GM18858 (cell line): ENCODE results near the gene RBBP5.

Experiments
- ATAC-seq: cut with Tn5 transposase; IDR thresholded peaks from one replicate; pipeline ENCODE4 v1.9.1; 2021; ENCODE audit not compliant: unreplicated experiment

Gene RBBP5

GRCh38 chr1:205075642-205076155, 46.1 kb downstream of the RBBP5 start:
- no peak for ATAC-seq

- ATAC-seq, result no peak
Measured at GRCh38 chr1:205074513-205074912, 47.3 kb downstream of the RBBP5 start.

GRCh38 chr1:205074084-205074483, 47.7 kb downstream of the RBBP5 start:
- ATAC-seq, result no peak

- ATAC-seq, result no peak
Measured at GRCh38 chr1:205073511-205073910, 48.3 kb downstream of the RBBP5 start.

GRCh38 chr1:205072881-205073280, 48.9 kb downstream of the RBBP5 start:
- ATAC-seq, result no peak

- ATAC-seq, result no peak
Measured at GRCh38 chr1:205072286-205072685, 49.5 kb downstream of the RBBP5 start.

- ATAC-seq, result no peak
Measured at GRCh38 chr1:205071801-205072200, 50.0 kb downstream of the RBBP5 start.

- no peak for ATAC-seq
Measured at GRCh38 chr1:205071028-205071409, 50.8 kb downstream of the RBBP5 start.

- no peak for ATAC-seq
Measured at GRCh38 chr1:205069371-205070125, 52.2 kb downstream of the RBBP5 start.

- no peak for ATAC-seq
Measured at GRCh38 chr1:205068457-205069040, 53.2 kb downstream of the RBBP5 start.

GRCh38 chr1:205068001-205068400, 53.8 kb downstream of the RBBP5 start:
- ATAC-seq, result no peak

GRCh38 chr1:205067031-205067430, 54.7 kb downstream of the RBBP5 start:
- no peak for ATAC-seq

- ATAC-seq, result no peak
Measured at GRCh38 chr1:205066141-205066818, 55.5 kb downstream of the RBBP5 start.

- ATAC-seq, result no peak
Measured at GRCh38 chr1:205065666-205066065, 56.1 kb downstream of the RBBP5 start.

- no peak for ATAC-seq
Measured at GRCh38 chr1:205064741-205065316, 56.9 kb downstream of the RBBP5 start.

GRCh38 chr1:205064301-205064700, 57.5 kb downstream of the RBBP5 start:
- no peak for ATAC-seq

GRCh38 chr1:205062895-205063294, 58.9 kb downstream of the RBBP5 start:
- no peak for ATAC-seq

- ATAC-seq, result no peak
Measured at GRCh38 chr1:205062319-205062718, 59.5 kb downstream of the RBBP5 start.

- no peak for ATAC-seq
Measured at GRCh38 chr1:205061665-205062069, 60.1 kb downstream of the RBBP5 start.

GRCh38 chr1:205061227-205061626, 60.6 kb downstream of the RBBP5 start:
- ATAC-seq, result no peak

GRCh38 chr1:205060746-205061145, 61.0 kb downstream of the RBBP5 start:
- ATAC-seq, result no peak

GRCh38 chr1:205059660-205060059, 62.1 kb downstream of the RBBP5 start:
- ATAC-seq, result no peak
